Sciatic nerve (tissue), 2 donors: Measurements from ENCODE around the gene RNF141. TPM values are rescaled to one million over a fixed set of nuclear protein-coding genes. Genes with fewer than 3 reads are reported as not detected.

Experiments
- ATAC-seq: fragments of 200-7000 bp; cut with Tn5 transposase; one replicate; pipeline ENCODE4 v1.9.1; 2020; ENCODE audit warnings: mild to moderate bottlenecking, moderate library complexity
- DNase-seq: peaks from one replicate; pipeline ENCODE4 v3.0.0-alpha.2; 2020; ENCODE audit warnings: low spot score
- intact Hi-C: fragments of 100-400 bp; cut with DNase I; formaldehyde crosslinking; loops from one replicate; pipeline ENCODE4 v1.14.2; 2022
- total RNA-seq: library from RNA; stranded (reverse); fragmentation: NEBNext Ultra II Directional; extraction: Animal tissue kit (Norgen Biotek cat#: 25700); gene quantifications from one replicate; pipeline ENCODE4 v1.2.1, GENCODE V29; 2021
- donor health status: DM: no; HTN: no; CAD: no.
- donor health status: DM: no; HTN: no; CAD: no.

RNF141 gene, protein sequence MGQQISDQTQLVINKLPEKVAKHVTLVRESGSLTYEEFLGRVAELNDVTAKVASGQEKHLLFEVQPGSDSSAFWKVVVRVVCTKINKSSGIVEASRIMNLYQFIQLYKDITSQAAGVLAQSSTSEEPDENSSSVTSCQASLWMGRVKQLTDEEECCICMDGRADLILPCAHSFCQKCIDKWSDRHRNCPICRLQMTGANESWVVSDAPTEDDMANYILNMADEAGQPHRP
- total RNA-seq: 84.7 TPM

DNA sequence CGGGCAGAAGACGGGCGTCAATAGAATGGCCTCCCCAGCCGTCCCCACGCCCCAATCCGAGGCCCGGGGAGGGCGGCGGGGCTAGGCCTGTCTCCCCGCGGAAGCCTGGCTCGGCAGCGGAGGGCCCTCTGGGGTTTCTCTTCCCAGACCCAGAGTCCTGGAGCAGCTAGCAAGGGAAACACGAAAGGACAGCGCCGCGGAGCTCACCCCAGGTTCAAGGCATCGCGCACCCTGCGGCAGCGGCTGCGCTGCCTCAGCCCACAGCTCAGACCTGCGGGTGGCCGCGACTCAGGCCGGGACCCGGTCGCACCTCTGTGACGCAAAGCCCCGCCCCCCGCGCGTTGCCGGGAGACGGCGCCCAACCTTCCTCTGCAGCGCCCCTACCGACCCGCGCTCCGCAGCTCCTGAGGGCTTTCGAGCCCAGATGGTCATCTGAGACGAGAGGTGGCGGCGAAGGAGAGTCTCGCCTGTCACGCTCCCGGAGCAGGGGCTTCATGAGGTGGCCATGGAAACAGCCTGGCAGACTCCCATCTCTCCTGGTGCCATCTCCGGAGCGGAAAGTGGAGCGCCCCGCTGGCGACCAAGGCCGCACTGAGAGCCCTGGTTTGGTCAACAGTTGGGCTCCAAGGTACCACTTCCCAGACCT is at the start of gene RNF141:
RNF141 (minus strand) TSS at position 273 of the 646 bp plus-strand sequence. CDS start 7,029 bp downstream, outside the sequence.
- intact Hi-C loops: no loop called here
- DNase-seq (peak; percentile 98), ATAC-seq (peak; percentile 99)

DNA sequence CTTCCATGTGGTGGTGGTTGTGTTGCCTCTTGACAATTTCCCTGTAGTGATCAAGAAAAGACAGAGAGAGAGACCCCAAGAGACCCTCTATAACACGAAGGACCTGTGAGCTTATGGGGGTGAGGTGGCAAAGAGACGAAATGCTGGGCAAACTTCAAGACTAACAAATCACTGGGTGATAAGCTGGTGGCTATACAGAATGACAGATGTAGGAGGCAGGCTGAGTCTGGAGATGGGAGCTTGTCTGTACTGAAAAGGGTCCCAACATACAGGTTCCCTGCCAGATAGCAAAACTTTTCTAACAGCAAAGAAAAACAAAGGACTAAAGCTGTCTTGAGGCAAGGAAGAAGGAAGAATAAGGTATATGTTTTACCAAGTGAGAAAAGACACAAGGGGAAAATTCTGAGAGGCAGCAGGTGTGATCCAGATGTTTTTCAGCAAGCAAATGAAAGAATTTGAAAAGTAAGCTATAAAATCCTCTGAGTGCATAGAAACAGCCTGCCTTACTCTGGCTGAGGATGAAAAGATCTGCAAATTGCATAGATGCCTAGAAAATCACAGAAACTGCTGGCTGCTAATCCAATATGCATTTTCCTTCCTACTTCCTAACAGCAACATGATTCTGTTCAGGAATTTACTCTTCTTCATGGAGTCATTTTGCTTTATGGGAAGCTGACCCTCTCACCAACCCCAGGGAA is 49.4 kb upstream of the RNF141 start:
- intact Hi-C loops: no loop called here
- ATAC-seq: no peak
- no peak for DNase-seq

DNA sequence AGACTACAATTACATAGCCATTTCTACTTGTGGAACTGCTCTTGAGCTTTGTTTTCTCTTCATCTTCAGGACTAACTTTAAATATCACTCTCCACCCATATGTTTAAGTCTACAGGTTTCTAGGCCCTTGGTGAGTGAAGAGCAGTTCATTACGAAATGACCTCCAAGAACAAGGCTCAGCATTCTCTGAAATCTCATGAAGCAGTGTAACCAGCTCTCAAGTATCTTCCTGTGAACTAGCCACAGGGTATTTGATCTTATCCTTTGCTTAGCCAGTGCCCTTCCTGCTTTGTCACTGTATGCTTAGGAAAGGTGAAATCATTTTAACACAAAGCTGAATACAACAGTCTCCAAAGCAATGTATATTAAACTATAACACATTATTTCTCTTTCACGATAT is 47.9 kb upstream of the RNF141 start:
- ATAC-seq: no peak
- intact Hi-C loops: no loop called here
- no peak for DNase-seq

DNA sequence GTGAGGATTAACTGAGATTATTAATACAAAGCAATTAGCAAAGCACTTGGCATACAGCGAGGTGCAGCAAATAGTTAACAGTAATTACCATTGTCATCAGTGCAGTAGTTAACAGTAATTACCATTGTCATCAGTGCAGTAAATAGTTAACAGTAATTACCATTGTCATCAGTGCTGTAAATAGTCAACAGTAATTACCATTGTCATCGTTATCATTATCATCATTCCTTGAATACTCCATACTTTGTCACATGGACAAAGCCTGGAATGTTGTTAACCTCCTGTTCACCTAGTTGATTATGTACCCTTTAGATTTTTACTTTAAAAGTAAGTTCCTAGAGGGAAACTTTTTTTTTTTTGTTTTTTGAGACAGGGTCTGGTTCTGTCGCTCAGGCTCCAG is 47.0 kb upstream of the RNF141 start:
- DNase-seq: no peak
- ATAC-seq: no peak
- intact Hi-C loops: no loop called here

DNA sequence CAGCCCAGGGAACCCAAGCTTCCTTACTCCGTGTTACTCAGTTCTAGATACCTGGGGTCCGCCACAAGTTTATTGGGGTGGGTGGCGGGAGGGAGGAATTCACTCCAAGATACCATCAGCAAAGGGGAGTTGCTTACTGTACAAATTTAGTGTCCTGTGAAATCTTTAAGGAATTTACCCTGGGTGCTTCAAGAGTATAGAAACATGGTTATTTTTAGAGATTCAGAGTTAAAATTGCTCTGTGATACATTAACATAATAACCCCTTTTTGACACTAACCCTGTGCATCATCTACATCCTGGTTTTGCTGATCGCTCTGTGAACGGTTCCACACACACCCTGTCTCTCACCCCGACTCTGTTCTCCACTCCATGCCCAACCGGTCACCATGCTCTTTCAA is 46.4 kb upstream of the RNF141 start:
- intact Hi-C loops: no loop called here
- no peak for DNase-seq
- no peak for ATAC-seq

DNA sequence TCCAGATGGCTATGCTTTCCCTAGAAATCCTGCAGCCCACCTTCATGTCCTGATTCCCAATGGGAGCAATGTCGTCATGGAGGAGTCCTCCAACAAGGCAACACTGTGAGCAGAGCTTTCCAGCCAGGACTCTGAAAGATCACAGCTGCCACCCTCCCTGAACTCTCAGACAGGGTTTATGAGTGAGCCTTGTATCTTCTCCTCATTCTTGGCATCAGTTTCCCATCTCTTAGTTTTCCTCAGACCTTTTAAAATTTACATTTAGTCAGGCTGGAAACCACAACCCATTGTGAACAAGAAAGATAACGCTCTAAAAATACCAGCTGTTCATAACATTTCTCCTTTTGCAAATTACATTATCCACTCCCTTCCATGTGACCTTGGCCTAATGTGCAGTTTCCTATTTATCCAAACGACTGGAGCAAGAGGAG is 43.1 kb upstream of the RNF141 start:
- intact Hi-C loops: no loop called here
- no peak for DNase-seq
- ATAC-seq: no peak

DNA sequence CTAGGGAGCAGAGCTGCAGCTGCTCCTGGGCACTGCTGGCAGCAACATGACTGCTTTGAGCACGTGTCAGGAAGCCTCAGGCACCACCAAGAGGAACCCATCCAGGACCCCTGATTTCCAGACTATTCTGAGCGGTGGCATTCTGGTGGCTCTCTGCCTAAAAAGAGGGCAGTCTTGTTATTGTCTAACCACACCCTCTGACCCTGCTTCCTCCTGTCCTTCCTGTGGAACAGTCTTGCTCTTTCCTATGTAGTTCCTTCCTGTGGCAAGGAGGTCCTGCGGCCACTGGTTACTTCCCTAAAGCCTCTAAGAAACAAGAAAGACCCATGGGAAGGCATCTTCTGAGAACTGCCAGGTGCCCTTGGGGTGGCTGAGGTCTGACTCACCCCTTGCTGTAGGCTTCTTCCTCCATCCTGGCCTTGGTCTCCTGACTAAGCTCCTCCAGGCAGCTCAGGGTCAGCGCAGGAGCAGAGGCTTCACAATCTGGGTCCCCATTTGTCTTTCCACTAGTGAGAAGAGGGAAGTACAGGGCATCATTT is 40.6 kb upstream of the RNF141 start:
- no peak for DNase-seq
- intact Hi-C loops: no loop called here
- peak; percentile 79 for ATAC-seq

DNA sequence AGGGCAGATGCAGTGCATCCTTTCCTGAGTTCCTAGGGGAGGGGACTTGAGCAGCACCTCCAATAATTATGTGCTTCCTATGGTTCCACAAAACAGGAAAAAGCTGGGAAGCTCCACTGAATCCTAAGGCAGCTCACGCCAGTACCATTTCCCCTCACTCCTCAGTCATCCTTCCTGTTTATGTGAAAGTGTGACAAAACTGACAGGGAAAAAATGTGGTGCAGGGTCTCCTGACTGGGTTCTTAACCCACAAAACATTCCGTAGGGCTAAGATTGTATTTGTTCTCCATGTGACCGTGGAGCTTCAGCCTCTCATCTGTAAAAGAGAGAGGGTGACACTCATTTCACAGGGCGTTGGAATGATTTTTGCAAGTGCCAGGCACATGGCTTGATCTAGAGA is 39.6 kb upstream of the RNF141 start:
- DNase-seq (no peak), ATAC-seq (no peak)
- intact Hi-C loops: no loop called here

DNA sequence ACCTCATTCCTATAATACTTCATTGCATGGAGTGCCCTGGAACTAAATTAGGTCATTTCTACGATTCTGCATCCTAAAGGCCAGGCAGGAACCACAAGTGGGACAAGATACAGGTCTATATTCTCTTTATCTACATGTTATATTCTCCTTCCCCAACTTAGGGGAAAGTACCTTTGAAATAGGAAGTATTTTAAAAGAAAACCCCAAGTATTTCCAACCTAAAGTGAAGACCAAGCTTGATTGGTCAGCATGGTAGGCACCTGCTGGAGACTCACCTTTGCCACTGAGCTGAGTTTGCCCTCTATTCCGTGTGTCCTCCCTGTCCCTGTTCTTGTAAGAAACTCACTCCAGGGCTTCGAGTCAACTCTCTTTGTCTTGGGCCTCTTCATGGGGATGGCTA is 38.7 kb upstream of the RNF141 start:
- intact Hi-C loops: no loop called here
- DNase-seq (no peak), ATAC-seq (no peak)

DNA sequence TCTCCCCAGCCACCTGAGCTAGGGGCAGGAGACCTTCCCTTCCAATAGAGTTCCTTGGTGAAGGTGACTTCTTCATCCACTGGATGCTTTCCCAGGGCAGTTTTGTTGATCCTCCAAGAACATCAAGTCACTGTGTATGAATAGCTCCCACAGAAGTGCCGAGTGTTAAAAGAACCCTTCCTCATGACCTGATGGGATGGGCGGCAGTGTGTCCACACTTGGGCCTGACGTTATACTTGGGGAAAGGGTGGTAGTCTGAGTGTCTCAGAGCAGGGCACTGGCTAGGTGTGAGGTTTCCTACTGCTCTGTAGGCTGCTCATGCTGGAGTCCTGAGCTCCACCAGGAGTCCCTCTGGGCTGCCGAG is 35.0 kb upstream of the RNF141 start:
- intact Hi-C loops: no loop called here
- no peak for DNase-seq
- ATAC-seq: no peak

DNA sequence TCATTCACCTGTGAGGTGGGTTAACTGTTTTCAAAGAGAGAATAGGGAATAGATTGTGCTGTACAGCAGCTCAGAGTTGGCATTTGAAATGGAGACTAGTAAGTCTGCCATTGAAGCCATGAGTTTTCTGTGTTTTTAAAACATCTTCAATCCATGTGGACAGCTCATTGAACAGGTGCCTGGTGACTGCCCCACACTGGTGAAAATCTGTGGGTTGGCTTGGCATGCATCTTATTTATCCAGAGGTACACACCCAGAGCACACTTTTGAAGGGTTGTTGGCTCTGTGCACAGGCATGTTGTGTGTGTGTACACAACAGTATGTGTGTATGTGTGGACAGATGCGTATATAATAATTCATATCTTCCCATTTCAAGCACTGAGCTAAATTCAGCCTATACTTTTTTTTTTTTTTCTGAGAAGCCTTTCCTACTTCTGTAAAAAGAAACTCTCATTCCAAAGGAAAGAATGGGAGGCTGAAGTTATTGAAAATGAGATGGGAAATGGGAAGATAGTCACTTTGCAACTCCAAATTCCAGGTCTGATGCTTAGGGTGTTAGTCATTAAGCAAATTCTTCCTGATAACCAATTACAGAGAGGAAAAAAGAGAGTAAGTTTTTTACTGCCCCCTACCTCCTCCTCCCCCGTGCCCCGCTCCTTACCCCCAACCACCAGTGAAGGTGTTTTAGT is 34.5 kb upstream of the RNF141 start:
- no peak for ATAC-seq
- intact Hi-C loops: no loop called here
- DNase-seq: no peak

DNA sequence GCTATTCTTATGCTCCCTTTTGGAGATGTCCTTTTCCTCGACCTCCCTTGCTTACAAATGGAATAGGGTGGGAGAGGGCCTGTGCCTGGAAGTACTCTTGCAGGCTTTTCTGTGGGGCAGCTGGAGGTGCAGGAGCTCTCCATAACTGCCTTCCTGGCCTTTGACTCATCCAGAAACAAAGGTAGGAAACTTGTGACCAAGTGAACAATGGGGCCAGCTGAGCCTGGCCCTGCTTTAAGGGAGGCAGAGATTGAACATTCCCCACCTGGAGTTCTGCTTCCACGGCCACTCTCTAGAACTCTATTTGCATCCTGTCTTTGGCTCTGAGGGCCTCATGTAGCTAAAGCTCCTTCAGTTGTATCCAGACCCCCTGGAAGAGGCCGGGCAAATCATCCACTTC is 32.6 kb upstream of the RNF141 start:
- intact Hi-C loops: no loop called here
- DNase-seq (no peak), ATAC-seq (no peak)

DNA sequence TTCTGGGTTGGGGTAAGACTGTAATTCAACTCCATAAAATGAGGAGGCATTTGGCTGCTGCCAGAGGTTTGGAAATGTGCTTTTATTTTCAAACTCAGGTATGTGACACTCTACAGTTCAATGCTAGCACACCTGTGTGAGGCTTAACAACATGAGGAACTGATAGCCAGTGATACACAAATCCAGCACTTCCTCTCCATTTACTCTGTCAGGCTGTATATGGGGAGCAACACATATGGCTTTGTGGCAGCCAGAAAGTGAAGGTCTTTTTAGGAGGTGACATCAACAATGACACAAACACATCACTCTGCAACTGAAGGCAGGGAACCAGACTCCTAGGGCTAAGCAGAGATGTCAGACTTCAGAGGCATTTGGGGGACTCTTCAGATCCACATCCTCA is 32.0 kb upstream of the RNF141 start:
- no peak for ATAC-seq
- intact Hi-C loops: no loop called here
- no peak for DNase-seq

DNA sequence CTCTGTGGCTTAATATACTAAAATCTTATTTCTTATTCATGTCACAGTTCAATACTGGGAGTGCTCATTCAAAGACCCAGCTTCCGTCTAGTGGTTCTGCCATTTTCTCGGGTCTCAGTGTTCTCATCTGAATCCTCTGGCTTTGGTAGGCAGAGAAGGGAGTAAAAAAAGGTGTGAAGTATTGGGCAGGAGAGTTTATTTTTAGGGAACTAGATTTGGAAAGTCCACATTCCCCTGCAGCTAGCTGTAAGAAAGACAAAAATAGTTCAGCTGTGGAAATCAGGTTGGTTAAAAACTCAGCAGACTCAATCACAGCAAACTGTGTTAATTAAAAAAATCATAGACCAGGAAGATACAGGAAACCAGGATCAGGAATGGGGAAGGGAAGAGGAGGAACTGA is 31.5 kb upstream of the RNF141 start:
- no peak for ATAC-seq
- no peak for DNase-seq
- intact Hi-C loops: no loop called here

DNA sequence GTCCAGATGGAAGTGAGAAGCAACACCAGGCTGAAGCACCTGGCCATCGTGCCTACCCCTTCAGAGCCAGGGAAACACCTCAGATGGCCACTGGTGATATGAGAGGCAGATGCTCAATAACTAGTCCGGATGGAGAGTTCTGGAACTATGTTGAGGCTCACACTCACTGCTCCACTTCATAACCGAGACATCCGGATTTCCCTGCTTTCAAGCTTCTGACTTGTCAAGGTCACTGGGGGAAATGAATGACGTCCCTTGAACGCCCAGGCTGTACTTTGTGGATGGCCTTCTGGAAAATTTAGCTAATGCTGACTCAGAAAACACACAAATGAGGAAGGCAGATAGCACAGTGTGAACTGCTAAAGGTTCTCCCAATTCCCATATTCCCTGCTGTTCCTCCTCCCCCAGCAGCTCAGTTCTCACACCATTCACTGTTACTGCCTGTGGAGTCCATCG is 27.5 kb upstream of the RNF141 start, which contains the start of gene LYVE1:
LYVE1 (minus strand) TSS at position 180 of the 456 bp plus-strand sequence; CDS start at position 47, 133 bp downstream.
- DNase-seq: no peak
- intact Hi-C loops: no loop called here
- peak; percentile 84 for ATAC-seq

DNA sequence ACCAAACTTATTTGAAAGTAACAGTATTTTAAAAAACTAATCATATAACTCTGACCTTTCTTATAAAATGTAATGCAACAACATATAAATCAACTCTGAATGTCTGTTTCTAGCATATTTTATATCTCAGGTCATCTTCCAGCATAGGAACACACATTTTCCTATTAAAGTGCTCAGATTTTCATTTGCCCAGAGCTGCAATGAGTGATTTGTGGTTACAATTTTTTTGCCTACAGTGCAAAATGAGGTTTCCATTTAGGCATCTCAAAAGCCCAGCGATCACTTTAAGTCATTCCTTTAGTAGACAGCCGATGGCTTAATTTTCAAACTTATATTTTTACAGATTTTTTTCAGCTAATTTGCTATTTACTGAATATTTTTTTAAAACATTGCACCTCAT is 26.5 kb upstream of the RNF141 start:
- DNase-seq (no peak), ATAC-seq (no peak)
- intact Hi-C loops: no loop called here

DNA sequence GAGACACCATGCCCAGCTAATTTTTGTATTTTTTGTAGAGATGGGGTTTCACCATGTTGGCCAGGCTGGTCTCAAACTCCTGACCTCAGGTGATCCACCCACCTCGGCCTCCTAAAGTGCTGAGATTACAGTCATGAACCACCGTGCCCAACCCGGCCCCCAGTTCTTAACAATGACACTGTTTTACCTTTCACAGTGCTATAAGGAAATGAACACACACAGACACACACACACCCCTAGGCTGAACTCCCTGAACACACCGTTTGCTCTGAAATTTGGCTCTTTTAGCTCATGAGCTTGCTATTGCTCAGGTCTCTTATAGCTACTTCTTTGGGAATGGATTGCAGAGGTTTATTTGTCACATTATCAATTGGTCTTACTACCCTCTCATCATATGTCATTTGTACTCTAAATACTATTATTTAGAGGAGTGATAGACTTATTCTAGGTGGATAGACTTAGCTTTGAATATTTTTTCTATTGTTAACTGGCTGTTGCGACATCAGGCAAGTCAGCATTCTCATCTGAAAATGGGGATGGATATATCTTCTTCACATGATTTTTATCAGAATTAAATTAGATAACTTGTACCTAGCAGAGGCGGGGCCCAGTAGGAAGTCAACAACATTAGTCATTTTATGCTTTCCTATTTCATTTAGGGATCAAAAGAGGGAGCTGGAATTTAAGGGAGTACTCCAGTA is 25.4 kb upstream of the RNF141 start:
- ATAC-seq: no peak
- DNase-seq: no peak
- intact Hi-C loops: no loop called here

DNA sequence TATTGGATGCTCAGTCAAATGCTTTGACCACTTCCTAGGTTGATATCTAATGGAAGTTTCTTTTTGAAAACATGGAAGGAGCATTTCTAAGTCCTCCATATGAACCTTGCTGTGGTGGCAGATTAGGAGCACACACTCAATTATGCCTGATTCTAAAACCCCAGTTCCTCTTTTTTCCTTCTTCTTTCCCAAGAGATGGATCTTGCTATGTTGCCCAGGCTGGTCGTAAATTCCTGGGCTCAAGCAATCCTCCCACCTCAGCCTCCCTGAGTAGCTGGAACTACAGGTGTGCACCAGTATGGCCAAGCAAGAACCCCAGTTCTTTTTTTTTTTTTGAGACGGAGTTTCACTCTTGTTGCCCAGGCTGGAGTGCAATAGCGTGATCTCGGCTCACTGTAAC is 24.5 kb upstream of the RNF141 start:
- DNase-seq (no peak), ATAC-seq (no peak)
- intact Hi-C loops: no loop called here
